ENCODE results near the gene DNAH10.

The DNAH10 gene

GRCh38 chr12:123888989-123889388 is 126.9 kb downstream of the DNAH10 start:
- no peak for DNase-seq

GRCh38 chr12:123889848-123890535 is 127.9 kb downstream of the DNAH10 start:
- DNase-seq = no peak

- DNase-seq = no peak
Observed at GRCh38 chr12:123890536-123890902, 128.4 kb downstream of the DNAH10 start.

- no peak for DNase-seq
Observed at GRCh38 chr12:123891011-123891410, 128.9 kb downstream of the DNAH10 start.

GRCh38 chr12:123891516-123892179 is 129.5 kb downstream of the DNAH10 start:
- DNase-seq = no peak

- no peak for DNase-seq
Observed at GRCh38 chr12:123892180-123892559, 130.1 kb downstream of the DNAH10 start.

GRCh38 chr12:123892853-123893252 is 130.8 kb downstream of the DNAH10 start:
- DNase-seq = no peak

- DNase-seq = no peak
Observed at GRCh38 chr12:123893276-123893675, 131.2 kb downstream of the DNAH10 start.

GRCh38 chr12:123894823-123895345 is 132.8 kb downstream of the DNAH10 start:
- no peak for DNase-seq

- no peak for DNase-seq
Observed at GRCh38 chr12:123895451-123895850, 133.3 kb downstream of the DNAH10 start.

GRCh38 chr12:123896767-123897166 is 134.7 kb downstream of the DNAH10 start:
- DNase-seq = no peak

GRCh38 chr12:123897221-123897620 is 135.1 kb downstream of the DNAH10 start:
- no peak for DNase-seq

- no peak for DNase-seq
Observed at GRCh38 chr12:123898673-123899072, 136.6 kb downstream of the DNAH10 start.

- DNase-seq = no peak
Observed at GRCh38 chr12:123899368-123899767, 137.3 kb downstream of the DNAH10 start.

- DNase-seq = no peak
Observed at GRCh38 chr12:123900871-123901376, 138.8 kb downstream of the DNAH10 start.

- no peak for DNase-seq
Observed at GRCh38 chr12:123902821-123903220, 140.7 kb downstream of the DNAH10 start.

- no peak for DNase-seq
Observed at GRCh38 chr12:123903301-123904065, 141.4 kb downstream of the DNAH10 start.

GRCh38 chr12:123905319-123905925 is 143.3 kb downstream of the DNAH10 start:
- DNase-seq = no peak

GRCh38 chr12:123906711-123907420 is 144.8 kb downstream of the DNAH10 start:
- DNase-seq = no peak

GRCh38 chr12:123907726-123908476 is 145.8 kb downstream of the DNAH10 start:
- DNase-seq = no peak

GRCh38 chr12:123908884-123909725 is 147.0 kb downstream of the DNAH10 start:
- no peak for DNase-seq

Data from NCI-H1436 treated with DMSO at 0.1 percent for 48 hours (cell line).